Measurements from ENCODE around the gene CD36. TPM values are rescaled to one million over a fixed set of nuclear protein-coding genes. Genes with fewer than 3 reads are reported as not detected.
A peak's percentile ranks its signal among the peaks of the same experiment; 100 is the strongest.
"Not testable (repeated sequence)": the region's sequence is repeated elsewhere in the genome, so short reads cannot be mapped to it uniquely, and the experiment has no call there.

CD36 gene
- total and polyA plus RNA-seq, 5 experiments from 2014 or later: 0.49 to 4.0 (median 1.8) TPM; not detected in 1

DNA sequence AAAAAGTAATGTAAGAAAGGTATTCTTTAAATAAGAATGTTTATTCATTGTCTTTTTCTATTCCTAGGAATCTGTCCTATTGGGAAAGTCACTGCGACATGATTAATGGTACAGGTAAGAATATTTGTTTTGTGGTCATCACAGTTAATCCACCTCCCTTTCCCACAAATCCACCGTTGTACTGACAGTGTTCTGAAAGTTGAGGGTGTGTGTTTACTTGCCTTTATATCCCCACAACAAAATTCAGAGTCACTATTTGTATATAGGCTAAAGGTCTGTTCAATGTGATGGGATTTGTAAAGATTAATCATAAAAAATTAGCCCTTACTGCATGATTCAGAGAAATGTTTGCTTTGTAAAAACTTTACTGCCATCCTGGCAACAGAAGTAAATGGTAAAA lies 27.9 kb downstream of the CD36 start:
- H3K27ac Mint-ChIP-seq: no peak overlapping the region
- no peak overlapping the region for H3K4me3 Mint-ChIP-seq
- DNase-seq: no peak
- POLR2A ChIA-PET: no interaction called here
- no peaks in the 10 kb centered on the region for H3K9me3 Mint-ChIP-seq
- no peak for ATAC-seq
- H3K27me3 Mint-ChIP-seq: peaks cover 0 to 4% (median 0%) of the 10 kb centered on the region in 5 donors
- no peaks in the 10 kb centered on the region for H3K4me1 Mint-ChIP-seq
- no peaks in the 10 kb centered on the region for H3K36me3 Mint-ChIP-seq

- DNase-seq, POLR2A ChIA-PET, H3K9me3 Mint-ChIP-seq, H3K27me3 Mint-ChIP-seq, H3K4me3 Mint-ChIP-seq, H3K4me1 Mint-ChIP-seq, ATAC-seq, H3K27ac Mint-ChIP-seq, H3K36me3 Mint-ChIP-seq: not testable (repeated sequence)
These were observed 30.9 kb downstream of the CD36 start for GRCh38 chr7:80669367-80669766.

DNA sequence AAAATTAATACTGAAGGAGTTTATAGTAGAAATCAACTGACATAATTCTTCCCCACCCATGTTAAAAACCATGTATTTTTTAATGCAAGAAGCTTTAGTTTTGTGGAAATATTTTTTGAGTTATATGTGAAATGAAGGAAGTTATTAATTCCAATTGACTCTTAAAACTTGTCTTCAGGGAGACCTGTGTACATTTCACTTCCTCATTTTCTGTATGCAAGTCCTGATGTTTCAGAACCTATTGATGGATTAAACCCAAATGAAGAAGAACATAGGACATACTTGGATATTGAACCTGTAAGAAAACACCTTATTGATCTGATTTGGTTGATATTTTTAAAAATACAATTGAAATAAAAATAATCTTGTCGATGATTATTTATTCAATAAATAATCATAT lies 33.3 kb downstream of the CD36 start:
- no peaks in the 10 kb centered on the region for H3K4me1 Mint-ChIP-seq
- H3K9me3 Mint-ChIP-seq: no peaks in the 10 kb centered on the region
- H3K27me3 Mint-ChIP-seq: peaks cover 0 to 2% (median 0%) of the 10 kb centered on the region in 5 donors
- no peaks in the 10 kb centered on the region for H3K36me3 Mint-ChIP-seq
- POLR2A ChIA-PET: no interaction called here
- ATAC-seq (no peak), DNase-seq (no peak)
- no peak overlapping the region for H3K4me3 Mint-ChIP-seq
- no peak overlapping the region for H3K27ac Mint-ChIP-seq

GRCh38 chr7:80675090-80675489 lies 36.6 kb downstream of the CD36 start:
- no peak for ATAC-seq
- DNase-seq: no peak
- no peak overlapping the region for H3K4me3 Mint-ChIP-seq
- no peaks in the 10 kb centered on the region for H3K36me3 Mint-ChIP-seq
- POLR2A ChIA-PET: no interaction called here
- peaks cover 0 to 1% (median 0%) of the 10 kb centered on the region in 4 donors for H3K4me1 Mint-ChIP-seq
- H3K9me3 Mint-ChIP-seq: no peaks in the 10 kb centered on the region
- peaks cover 0 to 7% (median 2%) of the 10 kb centered on the region in 5 donors for H3K27me3 Mint-ChIP-seq
- H3K27ac Mint-ChIP-seq: no peak overlapping the region

DNA sequence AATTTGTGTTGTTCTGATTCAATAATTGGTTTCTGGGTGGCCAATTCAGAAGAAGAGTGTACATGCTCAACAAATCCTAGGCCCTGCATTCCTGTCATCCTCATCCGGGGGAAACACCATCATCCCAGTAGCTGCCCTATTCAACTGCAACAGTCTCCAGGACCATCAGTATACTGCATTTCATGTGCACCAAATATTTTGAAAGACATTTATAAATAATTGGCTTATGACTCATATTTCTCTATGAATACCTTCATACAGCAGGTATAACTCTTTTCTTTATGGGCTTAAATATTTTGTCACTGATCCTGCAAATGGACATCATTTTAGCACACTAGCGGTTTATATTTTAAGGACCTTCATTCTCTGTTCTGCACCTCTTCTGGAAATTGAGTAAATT lies 38.0 kb downstream of the CD36 start:
- ATAC-seq: no peak
- Mint-ChIP-seq H3K4me1 (peaks cover 0 to 8% (median 0%) of the 10 kb centered on the region in 4 donors), H3K9me3 (no peaks in the 10 kb centered on the region), H3K27me3 (peaks cover 0 to 7% (median 2%) of the 10 kb centered on the region in 5 donors), H3K36me3 (no peaks in the 10 kb centered on the region), H3K27ac (no peak overlapping the region), H3K4me3 (no peak overlapping the region)
- DNase-seq: no peak
- POLR2A ChIA-PET: no interaction called here

DNA sequence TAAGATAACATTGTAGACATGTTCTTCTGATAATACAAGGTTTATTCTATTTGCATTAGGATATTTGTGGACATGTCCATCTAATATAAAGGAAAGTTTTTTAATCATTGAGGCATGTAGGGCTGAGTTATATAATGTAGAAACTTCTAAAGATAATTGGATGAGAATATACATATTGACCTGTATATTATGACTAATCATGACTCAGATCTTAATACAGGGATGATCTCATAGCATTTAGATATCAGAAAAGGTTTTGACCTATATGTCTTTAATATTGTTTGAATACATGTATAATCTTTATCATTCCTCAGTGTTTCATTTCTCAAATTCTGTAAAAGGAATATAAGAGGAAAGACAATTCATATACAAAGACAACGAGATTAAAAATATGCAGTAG lies 39.2 kb downstream of the CD36 start:
- Mint-ChIP-seq H3K9me3 (no peaks in the 10 kb centered on the region), H3K27me3 (peaks cover 0 to 7% (median 2%) of the 10 kb centered on the region in 5 donors), H3K36me3 (no peaks in the 10 kb centered on the region), H3K4me3 (no peak overlapping the region), H3K27ac (no peak overlapping the region), H3K4me1 (peaks cover 0 to 8% (median 0%) of the 10 kb centered on the region in 4 donors)
- ATAC-seq (no peak), DNase-seq (no peak)
- POLR2A ChIA-PET: no interaction called here

DNA sequence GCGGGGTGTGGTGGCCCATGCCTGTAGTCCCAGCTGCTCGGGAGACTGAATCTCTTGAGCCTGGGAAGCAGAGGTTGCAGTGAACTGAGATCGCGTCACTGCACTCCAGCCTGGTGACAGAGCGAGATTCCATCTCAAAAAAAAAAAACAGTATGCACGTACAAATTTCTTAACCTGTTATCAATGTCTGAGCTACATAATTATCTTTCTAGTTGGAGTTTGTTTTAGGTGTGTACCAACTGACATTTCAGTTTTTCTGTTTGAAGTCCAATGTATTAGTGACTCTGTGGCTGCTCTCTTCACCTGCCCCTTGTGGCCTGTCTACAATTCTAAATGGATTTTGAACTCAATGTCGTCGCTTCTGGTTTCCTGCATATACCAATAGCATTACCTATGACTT lies 40.3 kb downstream of the CD36 start:
- Mint-ChIP-seq H3K4me1 (peaks cover 0 to 8% (median 0%) of the 10 kb centered on the region in 4 donors), H3K27me3 (peaks cover 0 to 7% (median 2%) of the 10 kb centered on the region in 5 donors), H3K27ac (no peak overlapping the region), H3K4me3 (no peak overlapping the region), H3K36me3 (no peaks in the 10 kb centered on the region), H3K9me3 (no peaks in the 10 kb centered on the region)
- POLR2A ChIA-PET: no interaction called here
- ATAC-seq (no peak), DNase-seq (no peak)

GRCh38 chr7:80679921-80680907 lies 41.8 kb downstream of the CD36 start:
- Mint-ChIP-seq H3K27ac (peak overlapping the region in 1 of 10 donors; percentile 46), H3K36me3 (no peaks in the 10 kb centered on the region), H3K4me1 (peaks cover 0 to 8% (median 0%) of the 10 kb centered on the region in 4 donors), H3K9me3 (no peaks in the 10 kb centered on the region), H3K27me3 (peaks cover 0 to 7% (median 0%) of the 10 kb centered on the region in 5 donors), H3K4me3 (no peak overlapping the region)
- POLR2A ChIA-PET: no interaction called here
- no peak for DNase-seq
- no peak for ATAC-seq

DNA sequence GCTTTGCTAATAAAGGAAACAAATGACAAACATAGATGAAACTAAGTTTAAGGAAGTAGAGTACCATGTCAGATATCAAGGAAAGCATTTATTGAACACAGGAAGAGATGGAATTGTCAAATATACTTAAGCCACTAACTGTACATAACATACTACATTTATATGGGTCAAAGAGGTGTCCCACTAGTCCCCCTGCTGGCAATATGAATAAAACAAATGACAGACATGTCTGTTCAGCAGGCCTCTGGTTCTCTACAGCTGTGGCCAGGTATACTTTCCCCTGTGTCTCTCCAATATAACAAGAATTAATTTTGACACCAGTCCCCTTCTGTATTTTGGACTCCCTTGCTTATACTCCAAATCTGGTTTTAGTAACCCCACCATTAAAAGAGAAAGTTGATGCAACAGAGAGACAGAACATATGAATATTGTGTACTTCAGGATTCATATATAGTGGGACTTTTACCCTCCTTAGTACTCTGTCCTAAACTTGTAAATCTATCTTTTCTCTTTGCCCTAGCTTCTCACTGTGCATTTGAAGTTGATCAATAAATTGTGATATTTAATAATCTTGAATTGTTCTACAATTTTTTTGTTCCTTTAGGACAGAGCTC lies 42.9 kb downstream of the CD36 start:
- no peak overlapping the region for H3K27ac Mint-ChIP-seq
- peaks cover 0 to 7% (median 4%) of the 10 kb centered on the region in 5 donors for H3K27me3 Mint-ChIP-seq
- DNase-seq (no peak), ATAC-seq (no peak)
- no peak overlapping the region for H3K4me3 Mint-ChIP-seq
- H3K9me3 Mint-ChIP-seq: peaks cover 0 to 3% (median 0%) of the 10 kb centered on the region in 9 donors
- H3K4me1 Mint-ChIP-seq: peaks cover 0 to 8% (median 0%) of the 10 kb centered on the region in 4 donors
- H3K36me3 Mint-ChIP-seq: no peaks in the 10 kb centered on the region
- POLR2A ChIA-PET: no interaction called here

DNA sequence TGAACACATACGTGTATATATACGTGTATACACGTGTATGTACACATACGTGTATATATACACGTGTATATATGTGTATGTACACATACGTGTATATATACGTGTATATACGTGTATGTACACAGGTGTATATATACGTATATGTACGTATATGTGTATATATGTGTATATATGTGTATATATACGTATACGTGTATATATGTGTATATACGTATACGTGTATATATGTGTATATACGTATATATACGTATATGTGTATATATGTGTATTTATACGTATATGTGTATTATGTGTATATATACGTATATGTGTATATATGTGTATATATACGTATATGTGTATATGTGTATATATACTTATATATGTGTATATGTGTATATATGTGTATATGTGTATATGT lies 44.3 kb downstream of the CD36 start:
- ATAC-seq: no peak
- POLR2A ChIA-PET: no interaction called here
- H3K4me3 Mint-ChIP-seq: no peak overlapping the region
- no peak overlapping the region for H3K27ac Mint-ChIP-seq
- no peak for DNase-seq
- H3K4me1 Mint-ChIP-seq: peaks cover 0 to 8% (median 0%) of the 10 kb centered on the region in 4 donors
- no peaks in the 10 kb centered on the region for H3K36me3 Mint-ChIP-seq
- peaks cover 0 to 5% (median 4%) of the 10 kb centered on the region in 5 donors for H3K27me3 Mint-ChIP-seq
- H3K9me3 Mint-ChIP-seq: peaks cover 0 to 3% (median 0%) of the 10 kb centered on the region in 9 donors

GRCh38 chr7:80686576-80686975 lies 48.1 kb downstream of the CD36 start:
- no peaks in the 10 kb centered on the region for H3K36me3 Mint-ChIP-seq
- peaks cover 2 to 21% (median 16%) of the 10 kb centered on the region in 5 donors for H3K27me3 Mint-ChIP-seq
- peaks cover 0 to 4% (median 0%) of the 10 kb centered on the region in 9 donors for H3K9me3 Mint-ChIP-seq
- H3K4me1 Mint-ChIP-seq: no peaks in the 10 kb centered on the region
- DNase-seq (no peak), ATAC-seq (no peak)
- H3K27ac Mint-ChIP-seq: no peak overlapping the region
- no peak overlapping the region for H3K4me3 Mint-ChIP-seq
- POLR2A ChIA-PET: no interaction called here

DNA sequence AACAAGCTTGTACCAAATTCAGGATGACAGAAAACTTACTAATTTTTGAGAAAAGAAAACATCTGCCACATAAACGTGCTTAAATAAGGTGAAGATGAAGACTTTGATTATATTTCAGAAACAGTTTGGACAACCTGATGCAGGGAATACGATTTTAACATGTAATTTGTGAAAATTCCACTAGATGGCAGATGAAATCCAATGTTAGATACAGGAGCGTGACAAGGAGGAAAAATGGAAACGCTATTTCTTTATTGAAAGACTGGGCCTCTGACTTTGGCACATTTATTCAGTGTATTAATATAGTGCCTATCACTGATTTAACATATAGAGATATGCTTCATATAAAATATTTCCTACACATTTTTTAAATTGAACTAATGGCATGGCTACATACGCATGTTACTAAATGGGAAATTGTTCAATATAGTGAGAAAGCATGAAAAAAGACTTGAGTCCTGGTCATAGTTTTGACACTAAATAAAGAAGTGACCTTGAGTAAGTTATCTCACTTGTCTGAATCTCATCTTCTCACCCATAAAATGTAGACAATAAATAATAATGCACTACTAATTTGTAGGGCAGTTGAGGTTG lies 60.7 kb downstream of the CD36 start:
- H3K36me3 Mint-ChIP-seq: no peaks in the 10 kb centered on the region
- H3K9me3 Mint-ChIP-seq: peaks cover 0 to 2% (median 0%) of the 10 kb centered on the region in 9 donors
- H3K4me1 Mint-ChIP-seq: no peaks in the 10 kb centered on the region
- no peak overlapping the region for H3K27ac Mint-ChIP-seq
- DNase-seq (peak in 3 of 10 donors; percentile 12 to 23 (median 14)), ATAC-seq (no peak)
- H3K4me3 Mint-ChIP-seq: no peak overlapping the region
- POLR2A ChIA-PET: no interaction called here
- peaks cover 0 to 8% (median 2%) of the 10 kb centered on the region in 5 donors for H3K27me3 Mint-ChIP-seq

DNA sequence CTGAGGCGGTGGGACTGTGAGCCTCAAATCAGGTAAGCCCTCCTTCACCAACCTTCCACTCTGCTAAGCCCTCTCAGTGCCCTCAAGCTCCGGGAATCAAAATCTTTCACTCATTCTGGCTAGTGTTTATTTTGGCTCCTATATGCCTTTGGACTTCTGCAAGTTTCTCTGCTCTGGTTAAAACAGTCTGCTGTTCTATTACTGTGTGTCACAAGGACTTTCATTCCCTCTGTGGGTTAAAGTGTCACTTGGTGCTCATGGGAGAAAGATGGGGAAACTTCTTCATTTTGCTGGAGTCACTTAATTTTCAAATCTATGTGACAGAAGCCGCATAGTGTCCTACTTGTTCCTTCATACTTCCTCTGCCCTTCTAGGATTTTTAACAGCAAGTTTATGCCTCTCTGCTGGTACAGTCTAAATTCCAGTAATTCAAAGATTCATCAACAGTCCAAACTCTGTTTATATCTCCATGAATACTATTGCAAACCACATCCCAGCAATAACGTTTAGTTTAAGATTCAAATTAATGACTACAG lies 61.3 kb downstream of the CD36 start:
- H3K27me3 Mint-ChIP-seq: peaks cover 0 to 8% (median 2%) of the 10 kb centered on the region in 5 donors
- no peak overlapping the region for H3K27ac Mint-ChIP-seq
- no peaks in the 10 kb centered on the region for H3K36me3 Mint-ChIP-seq
- no peaks in the 10 kb centered on the region for H3K4me1 Mint-ChIP-seq
- H3K9me3 Mint-ChIP-seq: no peaks in the 10 kb centered on the region
- POLR2A ChIA-PET: no interaction called here
- no peak overlapping the region for H3K4me3 Mint-ChIP-seq
- no peak for ATAC-seq
- no peak for DNase-seq

All from naive thymus-derived CD8-positive, alpha-beta T cell (primary cell).